ENCODE measurements around the gene ARHGEF12. TPM values are rescaled to one million over a fixed set of nuclear protein-coding genes. Genes with fewer than 3 reads are reported as not detected.

ARHGEF12 gene
- total RNA-seq, 1 donor from 2014 or later, result 40.8 TPM

DNA sequence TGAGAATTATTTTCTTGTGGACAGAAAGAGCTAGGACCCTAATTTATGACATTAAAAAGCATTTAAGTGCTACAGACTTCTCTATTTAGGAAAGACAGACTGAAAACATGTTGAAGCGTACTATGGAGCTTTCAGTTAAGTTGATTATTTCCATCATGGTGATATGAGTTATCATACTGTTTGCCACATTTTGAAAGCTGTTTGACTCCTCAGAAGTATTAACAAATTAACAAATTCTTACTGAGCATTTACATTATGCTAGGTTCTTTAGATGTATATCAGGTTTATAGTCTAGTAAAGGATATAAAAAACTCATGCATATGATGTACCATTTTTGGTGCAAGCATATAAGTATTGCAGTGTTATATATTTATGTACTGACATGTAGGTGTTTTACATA lies 50.1 kb downstream of the ARHGEF12 start:
- TF ChIP-seq, protein P1, sequence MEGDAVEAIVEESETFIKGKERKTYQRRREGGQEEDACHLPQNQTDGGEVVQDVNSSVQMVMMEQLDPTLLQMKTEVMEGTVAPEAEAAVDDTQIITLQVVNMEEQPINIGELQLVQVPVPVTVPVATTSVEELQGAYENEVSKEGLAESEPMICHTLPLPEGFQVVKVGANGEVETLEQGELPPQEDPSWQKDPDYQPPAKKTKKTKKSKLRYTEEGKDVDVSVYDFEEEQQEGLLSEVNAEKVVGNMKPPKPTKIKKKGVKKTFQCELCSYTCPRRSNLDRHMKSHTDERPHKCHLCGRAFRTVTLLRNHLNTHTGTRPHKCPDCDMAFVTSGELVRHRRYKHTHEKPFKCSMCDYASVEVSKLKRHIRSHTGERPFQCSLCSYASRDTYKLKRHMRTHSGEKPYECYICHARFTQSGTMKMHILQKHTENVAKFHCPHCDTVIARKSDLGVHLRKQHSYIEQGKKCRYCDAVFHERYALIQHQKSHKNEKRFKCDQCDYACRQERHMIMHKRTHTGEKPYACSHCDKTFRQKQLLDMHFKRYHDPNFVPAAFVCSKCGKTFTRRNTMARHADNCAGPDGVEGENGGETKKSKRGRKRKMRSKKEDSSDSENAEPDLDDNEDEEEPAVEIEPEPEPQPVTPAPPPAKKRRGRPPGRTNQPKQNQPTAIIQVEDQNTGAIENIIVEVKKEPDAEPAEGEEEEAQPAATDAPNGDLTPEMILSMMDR (IDR thresholded peaks at IDR 0.05; ENCODE audit: partially characterized antibody, unreplicated experiment), result no peak
- no peak for DNase-seq
- Mint-ChIP-seq H3K4me3 (ENCODE audit: unreplicated experiment) (no peak overlapping the region), H3K4me1 (ENCODE audit: low read depth, unreplicated experiment) (peaks cover 10% of the 10 kb centered on the region), H3K9me3 (ENCODE audit: unreplicated experiment) (no peaks in the 10 kb centered on the region), H3K27ac (ENCODE audit: unreplicated experiment) (no peak overlapping the region), H3K36me3 (ENCODE audit: unreplicated experiment) (no peaks in the 10 kb centered on the region), H3K27me3 (ENCODE audit: unreplicated experiment) (no peaks in the 10 kb centered on the region)

DNA sequence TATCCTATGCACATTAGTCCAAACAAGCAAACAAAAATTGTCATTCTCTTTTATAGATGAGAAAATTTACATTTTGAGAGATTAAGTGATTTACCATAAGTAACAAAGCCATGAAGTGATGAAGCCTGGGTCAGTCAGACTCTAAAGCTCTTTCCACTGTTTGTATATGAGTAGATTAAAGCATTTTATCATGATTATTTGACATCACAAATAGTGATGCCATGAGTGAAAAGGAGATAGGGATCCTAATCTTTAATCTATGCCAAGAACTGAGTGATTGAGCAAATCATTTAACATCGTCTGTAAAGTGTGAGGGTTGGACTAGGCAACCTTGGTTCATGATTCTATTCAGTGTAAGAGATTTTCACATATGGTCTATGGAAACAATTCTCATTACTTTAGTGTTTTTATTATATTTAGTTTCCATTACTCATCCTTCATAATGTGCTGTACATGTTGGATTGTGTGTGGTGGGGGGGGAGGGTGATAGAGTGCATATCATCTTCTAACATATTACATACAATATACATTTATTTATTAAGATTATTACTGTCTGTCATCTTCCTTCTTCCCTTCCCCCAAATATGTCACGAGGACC lies 50.7 kb downstream of the ARHGEF12 start:
- peaks cover 10% of the 10 kb centered on the region for H3K4me1 Mint-ChIP-seq (ENCODE audit: low read depth, unreplicated experiment)
- no peaks in the 10 kb centered on the region for H3K36me3 Mint-ChIP-seq (ENCODE audit: unreplicated experiment)
- H3K27ac Mint-ChIP-seq (ENCODE audit: unreplicated experiment), result no peak overlapping the region
- H3K27me3 Mint-ChIP-seq (ENCODE audit: unreplicated experiment), result no peaks in the 10 kb centered on the region
- no peak overlapping the region for H3K4me3 Mint-ChIP-seq (ENCODE audit: unreplicated experiment)
- no peak for DNase-seq
- H3K9me3 Mint-ChIP-seq (ENCODE audit: unreplicated experiment), result no peaks in the 10 kb centered on the region
- TF ChIP-seq, protein P1 (IDR thresholded peaks at IDR 0.05; ENCODE audit: partially characterized antibody, unreplicated experiment), result no peak

DNA sequence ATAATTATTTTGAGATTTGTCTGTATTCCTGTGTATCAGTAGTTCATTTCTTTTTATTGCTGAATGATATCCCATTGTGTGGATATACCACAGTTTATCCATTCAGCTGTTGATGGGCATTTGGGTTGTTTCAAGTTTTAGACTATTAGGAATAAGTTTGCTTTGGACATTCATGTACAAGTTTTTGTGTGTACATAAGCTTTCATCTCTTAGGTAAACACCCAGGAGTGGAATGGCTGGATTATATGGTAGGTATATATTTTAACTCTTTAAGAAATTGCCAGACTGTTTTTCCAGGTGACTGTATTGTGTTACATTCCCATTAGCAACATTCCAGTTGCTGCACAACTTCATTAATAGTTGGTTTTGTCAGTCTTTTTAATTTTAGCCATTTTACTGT lies 52.0 kb downstream of the ARHGEF12 start:
- TF ChIP-seq, protein P1 (IDR thresholded peaks at IDR 0.05; ENCODE audit: partially characterized antibody, unreplicated experiment), result no peak
- peaks cover 10% of the 10 kb centered on the region for H3K4me1 Mint-ChIP-seq (ENCODE audit: low read depth, unreplicated experiment)
- no peaks in the 10 kb centered on the region for H3K36me3 Mint-ChIP-seq (ENCODE audit: unreplicated experiment)
- H3K9me3 Mint-ChIP-seq (ENCODE audit: unreplicated experiment), result no peaks in the 10 kb centered on the region
- no peaks in the 10 kb centered on the region for H3K27me3 Mint-ChIP-seq (ENCODE audit: unreplicated experiment)
- DNase-seq, result no peak
- no peak overlapping the region for H3K27ac Mint-ChIP-seq (ENCODE audit: unreplicated experiment)
- H3K4me3 Mint-ChIP-seq (ENCODE audit: unreplicated experiment), result no peak overlapping the region

DNA sequence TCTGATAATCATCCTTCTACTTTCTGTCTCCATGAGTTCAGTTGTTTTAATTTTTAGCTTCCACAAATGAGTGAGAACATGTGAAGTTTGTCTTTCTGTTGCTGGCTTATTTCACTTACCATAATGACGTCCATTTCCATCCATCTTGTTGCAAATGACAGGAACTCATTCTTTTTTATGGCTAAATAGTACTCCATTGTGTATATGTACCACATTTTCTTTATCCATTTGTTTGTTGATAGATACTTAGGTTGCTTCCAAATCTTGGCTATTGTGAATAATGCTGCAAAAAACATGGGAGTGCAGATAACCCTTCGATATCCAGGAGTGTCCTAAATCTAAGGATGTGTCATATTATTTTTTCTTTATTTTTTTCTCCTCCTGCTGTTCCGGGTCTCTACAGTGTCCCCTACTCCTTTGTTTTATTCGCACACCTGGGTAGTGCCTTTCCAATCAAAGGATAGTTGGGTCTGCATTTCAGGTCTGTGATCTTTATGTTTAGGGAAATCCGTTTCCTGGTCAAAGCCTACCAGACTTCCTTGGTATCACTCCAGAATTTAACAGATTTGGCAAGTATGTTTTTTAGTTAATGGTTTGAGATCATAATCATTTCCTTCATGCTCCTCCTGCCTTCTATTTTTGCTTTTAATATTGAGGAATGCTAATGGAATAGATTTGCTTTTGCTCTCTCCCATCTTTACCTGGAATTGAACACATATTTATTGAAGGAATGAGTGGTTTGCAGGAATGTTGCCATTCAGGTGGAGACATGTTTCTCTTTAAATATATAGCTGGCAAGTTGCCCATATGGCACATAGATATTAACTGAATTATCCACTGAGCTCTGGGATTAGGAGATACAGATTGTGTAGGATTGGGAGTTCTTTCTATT lies 53.7 kb downstream of the ARHGEF12 start:
- Mint-ChIP-seq H3K27me3 (ENCODE audit: unreplicated experiment) (no peaks in the 10 kb centered on the region), H3K4me1 (ENCODE audit: low read depth, unreplicated experiment) (peaks cover 10% of the 10 kb centered on the region), H3K9me3 (ENCODE audit: unreplicated experiment) (peaks cover 2% of the 10 kb centered on the region), H3K27ac (ENCODE audit: unreplicated experiment) (no peak overlapping the region), H3K4me3 (ENCODE audit: unreplicated experiment) (no peak overlapping the region), H3K36me3 (ENCODE audit: unreplicated experiment) (no peaks in the 10 kb centered on the region)
- DNase-seq, result no peak
- TF ChIP-seq, protein P1 (IDR thresholded peaks at IDR 0.05; ENCODE audit: partially characterized antibody, unreplicated experiment), result no peak

DNA sequence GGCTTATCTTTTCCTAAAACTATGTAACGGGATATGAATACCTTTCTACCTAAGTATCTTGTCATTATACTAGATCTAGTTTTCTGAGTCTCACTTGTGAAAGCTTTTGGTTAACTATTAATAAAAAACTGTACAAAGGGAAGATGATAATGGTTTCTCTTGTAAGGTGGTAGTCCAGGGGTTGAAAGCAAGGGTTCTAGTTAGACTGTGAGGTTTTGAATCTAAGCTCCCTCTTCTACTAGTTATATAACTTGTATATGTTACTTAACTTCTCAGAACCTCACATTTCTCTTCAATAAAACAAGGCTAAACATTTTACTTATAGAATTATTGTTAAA lies 54.3 kb downstream of the ARHGEF12 start:
- H3K4me3 Mint-ChIP-seq (ENCODE audit: unreplicated experiment), result no peak overlapping the region
- H3K27ac Mint-ChIP-seq (ENCODE audit: unreplicated experiment), result no peak overlapping the region
- H3K9me3 Mint-ChIP-seq (ENCODE audit: unreplicated experiment), result peaks cover 2% of the 10 kb centered on the region
- no peaks in the 10 kb centered on the region for H3K36me3 Mint-ChIP-seq (ENCODE audit: unreplicated experiment)
- no peaks in the 10 kb centered on the region for H3K27me3 Mint-ChIP-seq (ENCODE audit: unreplicated experiment)
- DNase-seq, result no peak
- TF ChIP-seq, protein P1 (IDR thresholded peaks at IDR 0.05; ENCODE audit: partially characterized antibody, unreplicated experiment), result no peak
- H3K4me1 Mint-ChIP-seq (ENCODE audit: low read depth, unreplicated experiment), result peaks cover 6% of the 10 kb centered on the region

Data from glutamatergic neuron (in vitro differentiated cells).